ENCODE measurements around the gene ATRNL1. TPM values are rescaled to one million over a fixed set of nuclear protein-coding genes. Genes with fewer than 3 reads are reported as not detected.

ATRNL1 gene
- total and polyA plus RNA-seq, 2 of the 8 experiments (the other 6 are each of a cell fraction or from before 2014, with no cell fraction given) = 5.1 to 17.6 TPM

DNA sequence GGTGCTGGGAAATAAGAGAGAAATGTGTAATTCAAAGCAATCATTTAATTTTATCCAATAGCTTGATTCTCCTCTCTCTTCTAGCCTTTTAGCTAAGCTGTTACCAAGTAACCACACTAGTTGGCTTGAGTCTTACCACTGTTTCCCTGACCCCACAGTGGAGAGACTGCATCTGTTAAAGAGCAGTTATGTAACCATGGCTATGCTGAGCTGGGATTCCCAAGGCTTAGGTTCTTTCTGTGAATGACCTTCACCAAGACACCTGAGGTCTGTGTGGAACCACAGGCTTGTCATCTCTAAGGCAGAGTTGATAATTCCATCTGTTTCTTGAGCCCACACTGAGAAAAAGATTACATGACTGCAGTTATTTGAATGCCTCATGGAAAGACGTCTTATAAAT is 47.7 kb upstream of the ATRNL1 start:
- no peaks in the 10 kb centered on the region for H3K27me3 ChIP-seq (replicated peaks in 1 of 4; ENCODE audit: control insufficient read depth in 3 of 4, extremely low read depth in 1 of 4, insufficient read depth in 3 of 4, low read length in 3 of 4)
- no peak overlapping the region for H2BK5ac ChIP-seq (ENCODE audit: low read depth, low read length)
- no peak overlapping the region for H3K9ac ChIP-seq (replicated peaks in 1 of 4; ENCODE audit: extremely low read depth in 1 of 4, low read depth in 3 of 4, low read length in 3 of 4)
- no peak overlapping the region for H2AK5ac ChIP-seq (ENCODE audit: low read depth, low read length)
- H3K79me1 ChIP-seq (ENCODE audit: low read depth, low read length) = no peaks in the 10 kb centered on the region
- no peak overlapping the region for H2BK120ac ChIP-seq (replicated peaks; ENCODE audit: low read depth, low read length)
- no peak overlapping the region for H4K5ac ChIP-seq (ENCODE audit: insufficient read length, low read depth, low read length)
- DNase-seq (ENCODE audit: low read depth in 1 of 2, low spot score in 2 of 2) (peak in 1 of 2 experiments; percentile 8), FAIRE-seq (no peak)
- H2BK15ac ChIP-seq (ENCODE audit: low read length) = no peak overlapping the region
- no peaks in the 10 kb centered on the region for H3K36me3 ChIP-seq (ENCODE audit: control insufficient read depth in 2 of 4, insufficient read depth in 4 of 4, low read length in 3 of 4)
- H3K18ac ChIP-seq (ENCODE audit: extremely low read depth, low read length) = no peak overlapping the region
- no peak overlapping the region for H3K23ac ChIP-seq (ENCODE audit: insufficient read length)
- H3K23me2 ChIP-seq (ENCODE audit: low read depth, low read length) = no peaks in the 10 kb centered on the region
- H3K56ac ChIP-seq (replicated peaks; ENCODE audit: insufficient read length, low read depth, low read length) = no peak overlapping the region
- no peak overlapping the region for H3K4ac ChIP-seq (replicated peaks; ENCODE audit: insufficient read length, low read depth, low read length)
- no peaks in the 10 kb centered on the region for H3K79me2 ChIP-seq (ENCODE audit: control insufficient read depth in 1 of 2, insufficient read depth in 2 of 2, low read length in 2 of 2)
- WGBS, 2 experiments (ENCODE audit: extremely low coverage in 1 of 2, insufficient coverage in 1 of 2, insufficient read length in 1 of 2, insufficient replicate concordance in 2 of 2, low coverage in 1 of 2, low lambda C conversion rate in 2 of 2, missing lambda C conversion rate in 1 of 2) = 93% methylated on average over 1 of the region's 1 CpG; no CpG with 5 or more reads in 1 of the 2 experiments
- ChIA-PET CTCF (ENCODE audit: partially characterized antibody) (interaction anchor here (1.0 to 11.8 kb wide), 3 partner anchors 19 to 168 kb away, joined by 4 to 91 read pairs (median 13); no protein-coding TSS in a partner anchor), POLR2A (ENCODE audit: partially characterized antibody) (interaction anchor here (0.6 kb wide), 1 partner anchor 17 kb away, joined by 3 read pairs; no protein-coding TSS in a partner anchor)
- H4K20me1 ChIP-seq (replicated peaks in 1 of 2; ENCODE audit: control insufficient read depth in 1 of 2, insufficient read depth in 2 of 2, low read length in 2 of 2) = no peaks in the 10 kb centered on the region
- no peaks in the 10 kb centered on the region for H3K9me3 ChIP-seq (ENCODE audit: insufficient read depth in 2 of 2, low read depth in 1 of 2, low read length in 1 of 2)
- no peak overlapping the region for H3K14ac ChIP-seq (ENCODE audit: insufficient read length)
- H3K27ac ChIP-seq (ENCODE audit: low read depth, low read length) = no peak overlapping the region
- H3K4me2 ChIP-seq (ENCODE audit: insufficient read depth in 1 of 2, low read depth in 2 of 2, low read length in 2 of 2) = no peak overlapping the region
- H3K4me1 ChIP-seq (replicated peaks in 1 of 4; ENCODE audit: control insufficient read depth in 3 of 4, insufficient read depth in 4 of 4, low read length in 3 of 4) = no peaks in the 10 kb centered on the region; a peak in 1 of 7 replicates
- H2AFZ ChIP-seq (ENCODE audit: low read length) = no peak overlapping the region
- no peak overlapping the region for H3K4me3 ChIP-seq (ENCODE audit: extremely low read depth in 1 of 4, insufficient read depth in 2 of 4, low read depth in 3 of 4, low read length in 4 of 4)
- 0 out of 2 replicates have a peak overlapping the region, but pooled peaks have one; percentile 54 for H2BK12ac ChIP-seq (ENCODE audit: low read depth, low read length)
- TF ChIP-seq, protein P1, sequence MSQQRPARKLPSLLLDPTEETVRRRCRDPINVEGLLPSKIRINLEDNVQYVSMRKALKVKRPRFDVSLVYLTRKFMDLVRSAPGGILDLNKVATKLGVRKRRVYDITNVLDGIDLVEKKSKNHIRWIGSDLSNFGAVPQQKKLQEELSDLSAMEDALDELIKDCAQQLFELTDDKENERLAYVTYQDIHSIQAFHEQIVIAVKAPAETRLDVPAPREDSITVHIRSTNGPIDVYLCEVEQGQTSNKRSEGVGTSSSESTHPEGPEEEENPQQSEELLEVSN (IDR thresholded peaks at IDR 0.05) = no peak
- TF ChIP-seq POU5F1 (IDR thresholded peaks at IDR 0.05; ENCODE audit: low read depth, low read length) = no peak
- TF ChIP-seq PHF8 (conservative IDR thresholded peaks at IDR 0.05; ENCODE audit: low read depth, low read length) = no peak
- TF ChIP-seq CHD2 (IDR thresholded peaks at IDR 0.05; ENCODE audit: low read length) = no peak
- no peak for TF ChIP-seq POLR2A (IDR thresholded peaks at IDR 0.05; ENCODE audit: control extremely low read depth in 1 of 2, low read depth in 2 of 2, low read length in 2 of 2)
- TF ChIP-seq CTBP2 (IDR thresholded peaks at IDR 0.05; ENCODE audit: borderline replicate concordance, insufficient read depth, insufficient read length, low read length) = no peak
- TF ChIP-seq ZNF274 (IDR thresholded peaks at IDR 0.05; ENCODE audit: borderline replicate concordance, extremely low read depth, low read length) = no peak
- TF ChIP-seq, protein P2, sequence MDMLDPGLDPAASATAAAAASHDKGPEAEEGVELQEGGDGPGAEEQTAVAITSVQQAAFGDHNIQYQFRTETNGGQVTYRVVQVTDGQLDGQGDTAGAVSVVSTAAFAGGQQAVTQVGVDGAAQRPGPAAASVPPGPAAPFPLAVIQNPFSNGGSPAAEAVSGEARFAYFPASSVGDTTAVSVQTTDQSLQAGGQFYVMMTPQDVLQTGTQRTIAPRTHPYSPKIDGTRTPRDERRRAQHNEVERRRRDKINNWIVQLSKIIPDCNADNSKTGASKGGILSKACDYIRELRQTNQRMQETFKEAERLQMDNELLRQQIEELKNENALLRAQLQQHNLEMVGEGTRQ (IDR thresholded peaks at IDR 0.05; ENCODE audit: low read length) = no peak
- no peak for TF ChIP-seq SRF (IDR thresholded peaks at IDR 0.05; ENCODE audit: low read depth, low read length)
- no peak overlapping the region for H4K91ac ChIP-seq (replicated peaks; ENCODE audit: insufficient read length, low read length)
- no peak overlapping the region for H2BK20ac ChIP-seq (ENCODE audit: low read length)
- no peak overlapping the region for H4K8ac ChIP-seq (ENCODE audit: extremely low read depth, insufficient read depth, low read length)

All from H1 (cell line).